Measurements from ENCODE around the gene NTM. TPM values are rescaled to one million over a fixed set of nuclear protein-coding genes. Genes with fewer than 3 reads are reported as not detected.

The NTM gene
- total and polyA plus RNA-seq, 2 of the 8 experiments (the other 6 are each of a cell fraction or from before 2014, with no cell fraction given): 13.4 to 20.0 TPM

DNA sequence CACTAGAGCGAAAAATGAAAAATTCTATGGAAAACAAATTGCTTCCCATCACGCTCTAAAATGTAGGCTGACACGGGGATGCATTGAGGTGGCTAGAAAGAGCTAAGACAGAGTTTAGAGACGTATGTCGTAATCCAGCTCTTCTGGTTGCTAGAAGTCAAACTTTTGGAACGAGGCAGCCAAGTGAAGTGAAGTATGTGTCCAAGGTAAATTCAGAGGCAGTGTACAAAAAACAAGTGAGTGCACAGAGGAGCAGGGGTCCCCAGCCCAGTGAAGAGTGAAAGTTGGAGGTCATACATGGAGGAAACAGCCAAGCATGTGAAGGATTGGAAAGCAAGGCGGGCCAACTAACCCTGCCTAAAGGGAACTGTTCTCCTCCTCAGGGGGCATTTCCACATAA is 528.5 kb downstream of the NTM start:
- no peak overlapping the region for H3K4ac ChIP-seq (replicated peaks; ENCODE audit: insufficient read length, low read depth, low read length)
- no peak overlapping the region for H2AFZ ChIP-seq (ENCODE audit: low read length)
- H2BK120ac ChIP-seq (replicated peaks; ENCODE audit: low read depth, low read length): no peak overlapping the region
- DNase-seq (ENCODE audit: low read depth in 1 of 2, low spot score in 2 of 2): no peak
- no peak overlapping the region for H3K14ac ChIP-seq (ENCODE audit: insufficient read length)
- no peak overlapping the region for H2BK20ac ChIP-seq (ENCODE audit: low read length)
- no peak overlapping the region for H3K56ac ChIP-seq (replicated peaks; ENCODE audit: insufficient read length, low read depth, low read length)
- H2BK5ac ChIP-seq (ENCODE audit: low read depth, low read length): no peak overlapping the region
- H3K79me1 ChIP-seq (ENCODE audit: low read depth, low read length): no peaks in the 10 kb centered on the region
- H4K5ac ChIP-seq (ENCODE audit: insufficient read length, low read depth, low read length): no peak overlapping the region
- H2BK12ac ChIP-seq (ENCODE audit: low read depth, low read length): no peak overlapping the region
- H2AK5ac ChIP-seq (ENCODE audit: low read depth, low read length): no peak overlapping the region
- no peaks in the 10 kb centered on the region for H3K79me2 ChIP-seq (ENCODE audit: control insufficient read depth in 1 of 2, insufficient read depth in 2 of 2, low read length in 2 of 2)
- H3K9ac ChIP-seq (replicated peaks in 1 of 4; ENCODE audit: extremely low read depth in 1 of 4, low read depth in 3 of 4, low read length in 3 of 4): no peak overlapping the region
- no peaks in the 10 kb centered on the region for H3K27me3 ChIP-seq (replicated peaks in 1 of 4; ENCODE audit: control insufficient read depth in 3 of 4, extremely low read depth in 1 of 4, insufficient read depth in 3 of 4, low read length in 3 of 4)
- FAIRE-seq: no peak
- H4K20me1 ChIP-seq (replicated peaks in 1 of 2; ENCODE audit: control insufficient read depth in 1 of 2, insufficient read depth in 2 of 2, low read length in 2 of 2): no peaks in the 10 kb centered on the region
- no peak overlapping the region for H4K91ac ChIP-seq (replicated peaks; ENCODE audit: insufficient read length, low read length)
- no peak overlapping the region for H3K23ac ChIP-seq (ENCODE audit: insufficient read length)
- H3K4me2 ChIP-seq (ENCODE audit: insufficient read depth in 1 of 2, low read depth in 2 of 2, low read length in 2 of 2): no peak overlapping the region
- H3K36me3 ChIP-seq (ENCODE audit: control insufficient read depth in 2 of 4, insufficient read depth in 4 of 4, low read length in 3 of 4): no peaks in the 10 kb centered on the region
- no peaks in the 10 kb centered on the region for H3K9me3 ChIP-seq (ENCODE audit: insufficient read depth in 2 of 2, low read depth in 1 of 2, low read length in 1 of 2)
- H3K4me1 ChIP-seq (replicated peaks in 1 of 4; ENCODE audit: control insufficient read depth in 3 of 4, insufficient read depth in 4 of 4, low read length in 3 of 4): no peaks in the 10 kb centered on the region
- H3K4me3 ChIP-seq (ENCODE audit: extremely low read depth in 1 of 4, insufficient read depth in 2 of 4, low read depth in 3 of 4, low read length in 4 of 4): no peak overlapping the region
- ChIA-PET CTCF (ENCODE audit: partially characterized antibody) (interaction anchor here (1.5 kb wide), 1 partner anchor 204 kb away, joined by 5 read pairs; no protein-coding TSS in a partner anchor), POLR2A (ENCODE audit: partially characterized antibody) (no interaction called here)
- H3K27ac ChIP-seq (ENCODE audit: low read depth, low read length): no peak overlapping the region
- H4K8ac ChIP-seq (ENCODE audit: extremely low read depth, insufficient read depth, low read length): no peak overlapping the region
- WGBS, 2 experiments (ENCODE audit: extremely low coverage in 1 of 2, insufficient coverage in 1 of 2, insufficient read length in 1 of 2, insufficient replicate concordance in 2 of 2, low coverage in 1 of 2, low lambda C conversion rate in 2 of 2, missing lambda C conversion rate in 1 of 2): 92% methylated on average over 7 of the region's 7 CpGs; no CpG with 5 or more reads in 1 of the 2 experiments
- no peak overlapping the region for H3K18ac ChIP-seq (ENCODE audit: extremely low read depth, low read length)
- H2BK15ac ChIP-seq (ENCODE audit: low read length): no peak overlapping the region
- no peaks in the 10 kb centered on the region for H3K23me2 ChIP-seq (ENCODE audit: low read depth, low read length)
- TF ChIP-seq HDAC2 (IDR thresholded peaks at IDR 0.05; ENCODE audit: borderline replicate concordance in 1 of 2, low read depth in 2 of 2, low read length in 2 of 2) (no peak), SAP30 (IDR thresholded peaks at IDR 0.05; ENCODE audit: insufficient read depth, insufficient replicate concordance, low read length) (no peak), SIN3A (conservative IDR thresholded peaks at IDR 0.05 in 1 of 2, IDR thresholded peaks at IDR 0.05 in 1 of 2; ENCODE audit: low read depth in 1 of 2, low read length in 2 of 2) (no peak), PHF8 (conservative IDR thresholded peaks at IDR 0.05; ENCODE audit: low read depth, low read length) (no peak), CHD2 (IDR thresholded peaks at IDR 0.05; ENCODE audit: low read length) (no peak), CHD1 (IDR thresholded peaks at IDR 0.05; ENCODE audit: low read depth, low read length) (no peak), SIRT6 (IDR thresholded peaks at IDR 0.05; ENCODE audit: low read length) (no peak), EGR1 (IDR thresholded peaks at IDR 0.05; ENCODE audit: borderline replicate concordance, low read depth, low read length) (no peak), RXRA (IDR thresholded peaks at IDR 0.05; ENCODE audit: insufficient read depth, low read depth, low read length) (no peak), ZNF274 (IDR thresholded peaks at IDR 0.05; ENCODE audit: borderline replicate concordance, extremely low read depth, low read length) (no peak), TAF7 (optimal IDR thresholded peaks at IDR 0.05; ENCODE audit: borderline replicate concordance, low read depth, low read length) (no peak), MAFK (IDR thresholded peaks at IDR 0.05; ENCODE audit: low read depth, low read length) (no peak), ASH2L (IDR thresholded peaks at IDR 0.05; ENCODE audit: low read length) (no peak), KDM4A (IDR thresholded peaks at IDR 0.05; ENCODE audit: low read depth, low read length, severe bottlenecking) (no peak), EZH2 (IDR thresholded peaks at IDR 0.05; ENCODE audit: low read depth, low read length, severe bottlenecking) (no peak)
